HCT116 (cell line): ENCODE measurements around the gene POLA1. TPM values are rescaled to one million over a fixed set of nuclear protein-coding genes. Genes with fewer than 3 reads are reported as not detected.

Source experiments
- ATAC-seq: fragments of 200-7000 bp; cut with Tn5 transposase; 2 replicates; pipeline ENCODE4 v1.9.1; 2020; ENCODE audit warnings: mild to moderate bottlenecking, moderate library complexity
- BruUV-seq: library from RNA; stranded (reverse); fragments of 400-500 nt; replicated peaks from 2 replicates; lab custom pipeline; 2021; lab: Mats Ljungman, UMichigan
- CTCF ChIA-PET: fragments of 300-600 bp; sonication (Branson Sonifier 250); formaldehyde crosslinking; loops from one replicate; lab custom pipeline; 2021; ENCODE audit warnings: antibody characterized with exemption; lab: Charles Lee
- POLR2A ChIA-PET: fragments of 300-600, 350-600 bp; sonication (Branson Sonifier 250); formaldehyde crosslinking; loops from one replicate; lab custom pipeline; 2021; ENCODE audit warnings: antibody characterized with exemption; lab: Charles Lee
- RAD21 ChIA-PET, 2 experiments: fragments of 300-600 bp; sonication (Branson Sonifier 250); formaldehyde crosslinking; loops; one replicate each; lab custom pipeline; 2023; ENCODE audit warnings: low total read pairs in 2 of 2; ENCODE audit not compliant: uncharacterized antibody in 2 of 2, unreplicated experiment in 2 of 2, low non-redundant PET in 1 of 2; lab: Charles Lee
- DNase-seq: peaks from one replicate; pipeline ENCODE4 v3.0.0-alpha.2; 2010; ENCODE audit warnings: low read depth, low spot score
- H2AFZ ChIP-seq: fragments of 200-600 bp; shearing (Covaris generic), sonication (generic); 2 replicates; pipeline ENCODE4 v1.6.1; 2017; ENCODE audit warnings: low read depth, mixed run types, mixed read lengths, antibody characterized with exemption, low read length; ENCODE audit not compliant: poor library complexity, severe bottlenecking
- H3K27ac ChIP-seq: 2 replicates; pipeline ENCODE4 v1.5.1; 2012; ENCODE audit warnings: low read depth, low read length
- H3K27me3 ChIP-seq: fragments of 200-600 bp; sonication (generic); 2 replicates; pipeline ENCODE4 v1.6.1; 2016; ENCODE audit warnings: mixed run types, low read length, mixed read lengths; ENCODE audit not compliant: insufficient read depth
- H3K36me3 ChIP-seq, 2 experiments: fragments of 200-500 bp in 1 of 2; fragments of 200-600 bp in 1 of 2; sonication (Bioruptor generic) in 1 of 2; sonication (generic) in 1 of 2; 2 replicates each; pipeline versions ENCODE4 v1.5.1 to v1.6.1; 2014 to 2016; ENCODE audit warnings: low read length in 2 of 2, inconsistent platforms in 1 of 2, mixed read lengths in 1 of 2, mixed run types in 1 of 2; ENCODE audit not compliant: insufficient read depth in 2 of 2, control insufficient read depth in 1 of 2
- H3K4me1 ChIP-seq, 2 experiments: fragments of 200-600 bp in 1 of 2; sonication (generic) in 1 of 2; 2 replicates each; pipeline versions ENCODE4 v1.5.1 to v1.6.1; 2012 to 2017; ENCODE audit warnings: low read length in 2 of 2, inconsistent platforms in 1 of 2, mild to moderate bottlenecking in 1 of 2, mixed read lengths in 1 of 2, mixed run types in 1 of 2, moderate library complexity in 1 of 2; ENCODE audit not compliant: insufficient read depth in 2 of 2, control insufficient read depth in 1 of 2
- H3K4me2 ChIP-seq: fragments of 200-600 bp; sonication (generic); 2 replicates; pipeline ENCODE4 v1.6.1; 2017; ENCODE audit warnings: mixed run types, low read length, mixed read lengths
- H3K4me3 ChIP-seq, 2 experiments: fragments of 200-600 bp in 1 of 2; sonication (generic) in 1 of 2; replicated peaks in 1 of 2; 2 replicates each; pipeline ENCODE4 v1.5.1; 2011 to 2016; ENCODE audit warnings: low read length in 2 of 2, control low read depth in 1 of 2, low read depth in 1 of 2, mild to moderate bottlenecking in 1 of 2, mixed read lengths in 1 of 2, mixed run types in 1 of 2
- H3K79me2 ChIP-seq: fragments of 200-600 bp; sonication (generic); 2 replicates; pipeline ENCODE4 v1.6.1; 2017; ENCODE audit warnings: mild to moderate bottlenecking, mixed run types, low read length, moderate library complexity, mixed read lengths; ENCODE audit not compliant: insufficient read depth
- H3K9ac ChIP-seq: fragments of 200-600 bp; sonication (generic); 2 replicates; pipeline ENCODE4 v1.6.1; 2016; ENCODE audit warnings: low read length, mixed read lengths
- H3K9me2 ChIP-seq: fragments of 200-600 bp; sonication (generic), shearing (Covaris generic); 2 replicates; pipeline ENCODE4 v1.6.1; 2017; ENCODE audit warnings: mixed run types, mild to moderate bottlenecking, moderate library complexity; ENCODE audit not compliant: insufficient read depth
- H3K9me3 ChIP-seq, 2 experiments: fragments of 200-500 bp in 1 of 2; fragments of 200-600 bp in 1 of 2; sonication (Bioruptor generic) in 1 of 2; sonication (generic) in 1 of 2; 2 replicates each; pipeline ENCODE4 v1.6.1; 2014 to 2017; ENCODE audit warnings: low read length in 2 of 2, mixed read lengths in 2 of 2, inconsistent platforms in 1 of 2, low read depth in 1 of 2, mild to moderate bottlenecking in 1 of 2, mixed run types in 1 of 2, moderate library complexity in 1 of 2; ENCODE audit not compliant: control insufficient read depth in 1 of 2, insufficient read depth in 1 of 2
- H4K20me1 ChIP-seq: fragments of 200-600 bp; sonication (generic), shearing (Covaris generic); 2 replicates; pipeline ENCODE4 v1.6.1; 2017; ENCODE audit warnings: mixed run types, mild to moderate bottlenecking, moderate library complexity; ENCODE audit not compliant: insufficient read depth
- CBX3 ChIP-seq: IDR thresholded peaks from 2 replicates; pipeline ENCODE4 v1.6.1; 2012; ENCODE audit warnings: low read depth
- CEBPB ChIP-seq: IDR thresholded peaks from 2 replicates; pipeline ENCODE4 v1.6.1; 2012; ENCODE audit warnings: low read depth
- ELF1 ChIP-seq: IDR thresholded peaks from 2 replicates; pipeline ENCODE4 v1.6.1; 2012; ENCODE audit warnings: low read depth, borderline replicate concordance
- EZH2 ChIP-seq: fragments of 200-600 bp; sonication (generic); IDR thresholded peaks from 2 replicates; pipeline ENCODE4 v1.6.1; 2017; ENCODE audit warnings: antibody characterized with exemption, mixed run types
- EZH2phosphoT487 ChIP-seq: fragments of 200-600 bp; IDR thresholded peaks from 2 replicates; pipeline ENCODE4 v1.6.1; 2018; ENCODE audit warnings: antibody characterized with exemption, borderline replicate concordance
- FOSL1 ChIP-seq: IDR thresholded peaks from 2 replicates; pipeline ENCODE4 v1.6.1; 2012; ENCODE audit warnings: low read depth
- JUND ChIP-seq: IDR thresholded peaks from 2 replicates; pipeline ENCODE4 v1.6.1; 2012
- MAX ChIP-seq: IDR thresholded peaks from 2 replicates; pipeline ENCODE4 v1.6.1; 2012
- POLR2A ChIP-seq: IDR thresholded peaks from 2 replicates; pipeline ENCODE4 v1.7.0; 2011; ENCODE audit warnings: borderline replicate concordance; ENCODE audit not compliant: insufficient read depth, insufficient read length; ENCODE audit errors: extremely low read depth
- POLR2AphosphoS5 ChIP-seq: IDR thresholded peaks from 2 replicates; pipeline ENCODE4 v1.6.1; 2011; ENCODE audit warnings: mild to moderate bottlenecking, low read depth, low read length, moderate library complexity
- RAD21 ChIP-seq: IDR thresholded peaks from 2 replicates; pipeline ENCODE4 v1.6.1; 2012; ENCODE audit warnings: low read depth, mild to moderate bottlenecking
- SP1 ChIP-seq: IDR thresholded peaks from 2 replicates; pipeline ENCODE4 v1.6.1; 2012; ENCODE audit warnings: low read depth
- SRF ChIP-seq: IDR thresholded peaks from 2 replicates; pipeline ENCODE4 v1.6.1; 2012; ENCODE audit warnings: low read depth
- YY1 ChIP-seq: IDR thresholded peaks from 2 replicates; pipeline ENCODE4 v1.6.1; 2011; ENCODE audit warnings: low read length, low read depth, moderate library complexity, mild to moderate bottlenecking; ENCODE audit not compliant: insufficient replicate concordance; ENCODE audit errors: extremely low read depth
- ZBTB33 ChIP-seq: IDR thresholded peaks from 2 replicates; pipeline ENCODE4 v1.6.1; 2011; ENCODE audit warnings: mild to moderate bottlenecking, low read length, moderate library complexity; ENCODE audit not compliant: insufficient replicate concordance; ENCODE audit errors: extremely low read depth
- ZFX ChIP-seq: fragments of 450-650 bp; IDR thresholded peaks from 2 replicates; pipeline ENCODE4 v1.6.1; 2017
- ZNF274 ChIP-seq: fragments of 200-500 bp; sonication (Bioruptor generic); IDR thresholded peaks from 2 replicates; pipeline ENCODE4 v1.6.1; 2014; ENCODE audit warnings: mild to moderate bottlenecking, low read depth, low read length, inconsistent platforms
- intact Hi-C: fragments of 100-400 bp; cut with micrococcal nuclease; formaldehyde crosslinking; loops from 2 replicates; pipeline ENCODE4 v1.10.0; 2022
- total RNA-seq: library from RNA; stranded (reverse); gene quantifications from one replicate; pipeline ENCODE4 v1.2.1, GENCODE V29; 2021; ENCODE audit not compliant: unreplicated experiment
- TF ChIP-seq, protein P1 (sequence below), 3 experiments: fragments of 200-600 bp in 1 of 3; sonication (generic) in 1 of 3; IDR thresholded peaks in 2 of 3; conservative IDR thresholded peaks in 1 of 3; 2 replicates each; pipeline ENCODE4 v1.5.1; 2012 to 2017; ENCODE audit warnings: low read depth in 2 of 3, low read length in 2 of 3, antibody characterized with exemption in 1 of 3, borderline replicate concordance in 1 of 3, control low read depth in 1 of 3, mild to moderate bottlenecking in 1 of 3, mixed read lengths in 1 of 3, mixed run types in 1 of 3, moderate library complexity in 1 of 3; ENCODE audit not compliant: insufficient read depth in 1 of 3

POLA1 gene
- total RNA-seq, 1 experiment from 2014 or later = 27.0 TPM

- no peak for ATAC-seq
- no TSS peak for BruUV-seq
These were observed 234.4 kb downstream of the POLA1 start for GRCh38 chrX:24928114-24928513.

DNA sequence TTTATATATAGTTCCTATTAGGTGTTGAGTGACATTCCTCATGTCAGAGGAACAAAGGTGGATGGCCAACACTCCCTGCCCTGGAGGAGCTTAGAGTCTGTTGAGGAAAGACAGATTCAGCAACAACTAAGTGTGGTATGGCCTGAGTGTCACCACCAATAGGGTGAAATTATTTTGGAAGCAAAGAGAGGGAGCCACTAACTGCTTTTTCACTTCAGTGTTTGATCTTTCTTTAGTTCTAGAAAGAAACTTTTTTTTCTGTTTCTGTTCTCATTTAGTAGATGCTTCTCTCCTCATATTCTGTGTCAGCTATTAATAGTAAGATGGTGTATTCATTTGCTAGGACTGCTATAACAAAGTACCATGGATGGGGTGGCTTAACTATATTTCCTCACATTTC is 240.6 kb downstream of the POLA1 start:
- no peak overlapping the region for H2AFZ ChIP-seq
- H4K20me1 ChIP-seq = no peaks in the 10 kb centered on the region
- no peak overlapping the region for H3K9ac ChIP-seq
- intact Hi-C loops = no loop called here
- ChIA-PET CTCF (no interaction called here), POLR2A (no interaction called here), RAD21 (no interaction called here)
- no peak overlapping the region for H3K27ac ChIP-seq
- DNase-seq (no peak), ATAC-seq (no peak)
- no peak overlapping the region for H3K4me3 ChIP-seq
- no peak overlapping the region for H3K4me2 ChIP-seq
- H3K4me1 ChIP-seq = no peaks in the 10 kb centered on the region
- H3K9me2 ChIP-seq = no peaks in the 10 kb centered on the region
- no peaks in the 10 kb centered on the region for H3K9me3 ChIP-seq
- H3K36me3 ChIP-seq = no peaks in the 10 kb centered on the region
- no peaks in the 10 kb centered on the region for H3K79me2 ChIP-seq
- BruUV-seq = no TSS peak
- H3K27me3 ChIP-seq = no peaks in the 10 kb centered on the region
- TF ChIP-seq POLR2AphosphoS5 (no peak), ZNF274 (no peak), SRF (no peak), EZH2 (no peak), CEBPB (no peak), YY1 (no peak), SP1 (no peak), CBX3 (no peak), RAD21 (no peak), ELF1 (no peak), MAX (no peak), FOSL1 (no peak), ZBTB33 (no peak), POLR2A (no peak), ZFX (no peak)
- TF ChIP-seq, protein P1, sequence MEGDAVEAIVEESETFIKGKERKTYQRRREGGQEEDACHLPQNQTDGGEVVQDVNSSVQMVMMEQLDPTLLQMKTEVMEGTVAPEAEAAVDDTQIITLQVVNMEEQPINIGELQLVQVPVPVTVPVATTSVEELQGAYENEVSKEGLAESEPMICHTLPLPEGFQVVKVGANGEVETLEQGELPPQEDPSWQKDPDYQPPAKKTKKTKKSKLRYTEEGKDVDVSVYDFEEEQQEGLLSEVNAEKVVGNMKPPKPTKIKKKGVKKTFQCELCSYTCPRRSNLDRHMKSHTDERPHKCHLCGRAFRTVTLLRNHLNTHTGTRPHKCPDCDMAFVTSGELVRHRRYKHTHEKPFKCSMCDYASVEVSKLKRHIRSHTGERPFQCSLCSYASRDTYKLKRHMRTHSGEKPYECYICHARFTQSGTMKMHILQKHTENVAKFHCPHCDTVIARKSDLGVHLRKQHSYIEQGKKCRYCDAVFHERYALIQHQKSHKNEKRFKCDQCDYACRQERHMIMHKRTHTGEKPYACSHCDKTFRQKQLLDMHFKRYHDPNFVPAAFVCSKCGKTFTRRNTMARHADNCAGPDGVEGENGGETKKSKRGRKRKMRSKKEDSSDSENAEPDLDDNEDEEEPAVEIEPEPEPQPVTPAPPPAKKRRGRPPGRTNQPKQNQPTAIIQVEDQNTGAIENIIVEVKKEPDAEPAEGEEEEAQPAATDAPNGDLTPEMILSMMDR (IDR thresholded peaks at IDR 0.05 in 2 of 3, conservative IDR thresholded peaks at IDR 0.05 in 1 of 3; ENCODE audit: borderline replicate concordance in 1 of 3, insufficient read depth in 1 of 3, low read depth in 2 of 3, low read length in 2 of 3) = no peak

More at GRCh38 chrX:24928114-24928513, 234.4 kb downstream of the POLA1 start:
- POLR2A ChIA-PET = no interaction called here
- no peak overlapping the region for H3K27ac ChIP-seq
- TF ChIP-seq EZH2phosphoT487 (no peak), ELF1 (no peak), MAX (no peak), CBX3 (no peak), JUND (no peak), POLR2AphosphoS5 (no peak)
- TF ChIP-seq, all 23 proteins: peak for 0
- no peaks in the 10 kb centered on the region for H3K9me2 ChIP-seq
- no peak for DNase-seq
- H3K4me1 ChIP-seq = no peaks in the 10 kb centered on the region
- no peak overlapping the region for H3K4me2 ChIP-seq
- no peaks in the 10 kb centered on the region for H3K27me3 ChIP-seq
- no peaks in the 10 kb centered on the region for H3K36me3 ChIP-seq
- H2AFZ ChIP-seq = no peak overlapping the region
- no peaks in the 10 kb centered on the region for H3K79me2 ChIP-seq
- H3K9me3 ChIP-seq = no peaks in the 10 kb centered on the region
- intact Hi-C loops = no loop called here
- ChIA-PET RAD21 (no interaction called here), CTCF (no interaction called here)
- H3K9ac ChIP-seq = no peak overlapping the region
- no peaks in the 10 kb centered on the region for H4K20me1 ChIP-seq
- H3K4me3 ChIP-seq = no peak overlapping the region
